GM19397 (cell line): Measurements from ENCODE around the gene ARL6IP4.
A peak's percentile ranks its signal among the peaks of the same experiment; 100 is the strongest.
"Not testable (repeated sequence)": the region's sequence is repeated elsewhere in the genome, so short reads cannot be mapped to it uniquely, and the experiment has no call there.

Experiments used
- ATAC-seq: cut with Tn5 transposase; IDR thresholded peaks from one replicate; pipeline ENCODE4 v1.9.1; 2021; ENCODE audit warnings: mild to moderate bottlenecking, moderate library complexity; ENCODE audit not compliant: unreplicated experiment

ARL6IP4 gene

GRCh38 chr12:122980183-122981035 lies at the start of gene ARL6IP4:
Gene ARL6IP4, plus strand, starts transcription at chr12:122980681. Its CDS starts 459 bp downstream, at chr12:122981140.
- ATAC-seq: peak; percentile 54

GRCh38 chr12:122932207-122932606 lies 48.3 kb upstream of the ARL6IP4 start:
- no peak for ATAC-seq

- ATAC-seq: no peak
Measured at GRCh38 chr12:122934722-122935121, 45.8 kb upstream of the ARL6IP4 start.

GRCh38 chr12:122935318-122935717 lies 45.2 kb upstream of the ARL6IP4 start:
- no peak for ATAC-seq

- no peak for ATAC-seq
Measured at GRCh38 chr12:122937622-122938091, 42.8 kb upstream of the ARL6IP4 start.

- no peak for ATAC-seq
Measured at GRCh38 chr12:122939125-122939524, 41.4 kb upstream of the ARL6IP4 start.

- not testable (repeated sequence) for ATAC-seq
Measured at GRCh38 chr12:122941351-122941750, 39.1 kb upstream of the ARL6IP4 start.

- no peak for ATAC-seq
Measured at GRCh38 chr12:122942637-122943036, 37.8 kb upstream of the ARL6IP4 start.

- ATAC-seq: no peak
Measured at GRCh38 chr12:122943196-122943595, 37.3 kb upstream of the ARL6IP4 start.

GRCh38 chr12:122944605-122945592 lies 35.6 kb upstream of the ARL6IP4 start:
- no peak for ATAC-seq

GRCh38 chr12:122946690-122947341 lies 33.7 kb upstream of the ARL6IP4 start:
- peak; percentile 56 for ATAC-seq

GRCh38 chr12:122947352-122947792 lies 33.1 kb upstream of the ARL6IP4 start:
- ATAC-seq: no peak

GRCh38 chr12:122948605-122949004 lies 31.9 kb upstream of the ARL6IP4 start:
- ATAC-seq: no peak

GRCh38 chr12:122949405-122949804 lies 31.1 kb upstream of the ARL6IP4 start:
- no peak for ATAC-seq

- ATAC-seq: no peak
Measured at GRCh38 chr12:122949816-122950675, 30.4 kb upstream of the ARL6IP4 start.

GRCh38 chr12:122951406-122951805 lies 29.1 kb upstream of the ARL6IP4 start:
- ATAC-seq: no peak

- peak; percentile 60 for ATAC-seq
Measured at GRCh38 chr12:122951979-122952892, 28.2 kb upstream of the ARL6IP4 start.

GRCh38 chr12:122955156-122955555 lies 25.3 kb upstream of the ARL6IP4 start:
- ATAC-seq: no peak

GRCh38 chr12:122956035-122956434 lies 24.4 kb upstream of the ARL6IP4 start:
- no peak for ATAC-seq
